Measurements from ENCODE around the gene NPLOC4. TPM values are rescaled to one million over a fixed set of nuclear protein-coding genes. Genes with fewer than 3 reads are reported as not detected.
A peak's percentile ranks its signal among the peaks of the same experiment; 100 is the strongest.

Gene NPLOC4
- total and polyA plus RNA-seq, 2 donors (not counting 1 experiment from before 2014, with no cell fraction given), result 70.2 to 101 TPM

- Histone ChIP-seq H3K9me3 (ENCODE audit: control extremely low read depth in 1 of 3, control insufficient read depth in 2 of 3, insufficient read depth in 1 of 3, low read length in 2 of 3) (no peaks in the 10 kb centered on the region), H3K9ac (ENCODE audit: low read length) (peak overlapping the region; percentile 93), H3K27me3 (replicated peaks in 1 of 4; ENCODE audit: control extremely low read depth in 1 of 4, control insufficient read depth in 3 of 4, insufficient read depth in 4 of 4, low read length in 3 of 4) (no peaks in the 10 kb centered on the region), H2AFZ (ENCODE audit: insufficient read depth, low read depth, low read length, poor library complexity, severe bottlenecking) (peak overlapping the region; percentile 94), H3K4me2 (replicated peaks; ENCODE audit: low read depth, low read length, poor library complexity, severe bottlenecking) (peak overlapping the region; percentile 97), H3K36me3 (replicated peaks in 1 of 2; ENCODE audit: control extremely low read depth in 1 of 2, control insufficient read depth in 1 of 2, extremely low read depth in 1 of 2, insufficient read depth in 2 of 2, low read length in 1 of 2) (peaks cover 0 to 32% of the 10 kb centered on the region in 2 experiments), H4K20me1 (ENCODE audit: control insufficient read depth, insufficient read depth, low read length, poor library complexity, severe bottlenecking) (peaks cover 31% of the 10 kb centered on the region), H3K79me2 (ENCODE audit: control insufficient read depth, insufficient read depth, low read length) (peaks cover 40% of the 10 kb centered on the region), H3K4me3 (ENCODE audit: control extremely low read depth in 1 of 5, extremely low read depth in 1 of 5, insufficient read depth in 1 of 5, low read depth in 2 of 5, low read length in 4 of 5) (peak overlapping the region; percentile 63 to 97 (median 91)), H3K4me1 (ENCODE audit: control insufficient read depth in 2 of 2, insufficient read depth in 2 of 2, low read length in 2 of 2) (peaks cover 18 to 23% of the 10 kb centered on the region in 2 donors), H3K27ac (ENCODE audit: low read length in 2 of 2) (peak overlapping the region; percentile 66 to 86)
- POLR2A ChIA-PET, result interaction anchor here (0.8 to 3.3 kb wide), 11 partner anchors 9 to 330 kb away, joined by 3 to 33 read pairs (median 4); partner anchors contain the start of genes ACTG1, ARL16, CEP131 and HGS
- Mint-ChIP-seq H3K4me3 (peak overlapping the region; percentile 92), H3K27ac (peak overlapping the region; percentile 93), H3K4me1 (peaks cover 31% of the 10 kb centered on the region), H3K27me3 (no peaks in the 10 kb centered on the region), H3K9me3 (ENCODE audit: insufficient read depth) (no peaks in the 10 kb centered on the region)
- TF ChIP-seq EZH2 (IDR thresholded peaks at IDR 0.05; ENCODE audit: borderline replicate concordance, insufficient read depth, low read depth, low read length, poor library complexity, severe bottlenecking) (no peak), CTCF (IDR thresholded peaks at IDR 0.05) (no peak)
- peak; percentile 64 for ATAC-seq (ENCODE audit: low read depth)
- peak; percentile 92 for DNase-seq
- WGBS (ENCODE audit: insufficient coverage), result 0% methylated on average over 12 of the region's 19 CpGs
- intact Hi-C loops (cut with micrococcal nuclease), result loop anchor here (1.0 to 5.0 kb wide), 4 partner anchors 8 to 301 kb away; partner anchors contain the start of genes CCDC137 and OXLD1
- CTCF ChIA-PET, result interaction anchor here (0.8 to 3.7 kb wide), 8 partner anchors 11 to 300 kb away, joined by 3 to 25 read pairs (median 4); partner anchors contain the start of gene ACTG1
These were observed 83.8 kb downstream of the NPLOC4 start for GRCh38 chr17:81553018-81553615.
